MM.1S (cell line): ENCODE data around the gene ACO2.

ENCODE experiments used
- DNase-seq: peaks from one replicate; pipeline ENCODE4 v3.0.0-alpha.2; 2015
- H2AFZ ChIP-seq: fragments of 300-600 bp; sonication (generic); 2 replicates; pipeline ENCODE4 v1.6.0; 2016; ENCODE audit warnings: antibody characterized with exemption, low read length
- H3F3A ChIP-seq: fragments of 300-600 bp; sonication (generic); 2 replicates; pipeline ENCODE4 v1.6.1; 2016; ENCODE audit warnings: mild to moderate bottlenecking, antibody characterized with exemption, low read length, moderate library complexity, mixed read lengths; ENCODE audit not compliant: insufficient read depth
- H3K27ac ChIP-seq: fragments of 300-600 bp; sonication (generic); 2 replicates; pipeline ENCODE4 v1.5.1; 2016; ENCODE audit warnings: mild to moderate bottlenecking, low read length
- H3K27me3 ChIP-seq: fragments of 300-600 bp; sonication (generic); replicated peaks from 2 replicates; pipeline ENCODE4 v1.6.0; 2016; ENCODE audit warnings: low read length; ENCODE audit not compliant: insufficient read depth
- H3K36me3 ChIP-seq: fragments of 300-600 bp; sonication (generic); replicated peaks from 2 replicates; pipeline ENCODE4 v1.6.1; 2016; ENCODE audit warnings: mild to moderate bottlenecking, low read length, mixed read lengths; ENCODE audit not compliant: insufficient read depth
- H3K4me1 ChIP-seq: fragments of 300-600 bp; sonication (generic); 2 replicates; pipeline ENCODE4 v1.6.1; 2016; ENCODE audit warnings: low read length, mixed read lengths
- H3K4me2 ChIP-seq: fragments of 300-600 bp; sonication (generic); 2 replicates; pipeline ENCODE4 v1.6.0; 2016; ENCODE audit warnings: low read depth, low read length
- H3K4me3 ChIP-seq: fragments of 300-600 bp; sonication (generic); 2 replicates; pipeline ENCODE4 v1.5.1; 2016; ENCODE audit warnings: low read length, mixed read lengths
- H3K79me2 ChIP-seq: fragments of 300-600 bp; sonication (generic); 2 replicates; pipeline ENCODE4 v1.6.1; 2016; ENCODE audit warnings: mixed run types, low read length, mixed read lengths
- H3K9ac ChIP-seq: fragments of 300-600 bp; sonication (generic); 2 replicates; pipeline ENCODE4 v1.6.1; 2016; ENCODE audit warnings: low read length, mixed read lengths
- H3K9me2 ChIP-seq: fragments of 300-600 bp; sonication (generic); replicated peaks from 2 replicates; pipeline ENCODE4 v1.6.1; 2016; ENCODE audit warnings: mild to moderate bottlenecking, low read length, mixed read lengths; ENCODE audit not compliant: insufficient read depth
- H3K9me3 ChIP-seq: fragments of 300-600 bp; sonication (generic); replicated peaks from 2 replicates; pipeline ENCODE4 v1.6.1; 2016; ENCODE audit warnings: mild to moderate bottlenecking, low read length, mixed read lengths; ENCODE audit not compliant: insufficient read depth
- H4K20me1 ChIP-seq: fragments of 300-600 bp; sonication (generic); 2 replicates; pipeline ENCODE4 v1.6.1; 2016; ENCODE audit warnings: mild to moderate bottlenecking, low read length, moderate library complexity, mixed read lengths; ENCODE audit not compliant: insufficient read depth
- CTCF ChIP-seq: fragments of 300-600 bp; sonication (generic); IDR thresholded peaks from 2 replicates; pipeline ENCODE4 v1.5.1; 2016; ENCODE audit warnings: antibody characterized with exemption, low read length, mixed read lengths
- EZH2 ChIP-seq: fragments of 300-600 bp; sonication (generic); optimal IDR thresholded peaks from 2 replicates; pipeline ENCODE3; 2017; ENCODE audit warnings: low read depth, mild to moderate bottlenecking, antibody characterized with exemption, low read length, mixed read lengths
- EZH2phosphoT487 ChIP-seq: fragments of 300-600 bp; sonication (generic); IDR thresholded peaks from 2 replicates; pipeline ENCODE4 v1.6.1; 2018; ENCODE audit warnings: antibody characterized with exemption, low read length

The ACO2 gene

DNA sequence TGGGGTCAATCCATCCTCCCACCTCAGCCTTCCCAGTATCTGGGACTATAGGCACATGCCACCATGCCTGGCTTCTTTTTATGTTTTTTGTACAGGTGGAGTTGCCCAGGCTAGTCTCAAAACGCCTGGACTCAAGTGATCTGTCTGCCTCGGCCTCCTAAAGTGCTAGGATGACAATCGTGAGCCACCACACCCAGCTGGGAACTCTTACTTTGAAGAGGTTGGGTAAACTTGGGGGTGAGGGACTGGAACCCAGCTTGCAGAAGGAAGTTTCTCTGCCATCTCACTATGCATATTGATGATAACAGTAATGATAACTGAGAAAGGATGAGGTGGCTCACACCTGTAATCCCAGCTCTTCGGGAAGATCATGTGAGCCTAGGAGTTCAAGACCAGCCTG, 35.9 kb downstream of the ACO2 start:
- Histone ChIP-seq H3K79me2 (peaks cover 84% of the 10 kb centered on the region), H3K9ac (no peak overlapping the region), H4K20me1 (0 out of 2 replicates have a peak, but pooled peaks cover 8% of the 10 kb centered on the region), H3K4me2 (no peak overlapping the region), H3K9me2 (no peaks in the 10 kb centered on the region), H3K9me3 (no peaks in the 10 kb centered on the region), H3K27ac (no peak overlapping the region), H3K4me1 (no peaks in the 10 kb centered on the region), H3K36me3 (peaks cover 5% of the 10 kb centered on the region), H3F3A (no peaks in the 10 kb centered on the region; the same call in 1 of the 2 replicates), H3K27me3 (no peaks in the 10 kb centered on the region), H2AFZ (no peak overlapping the region), H3K4me3 (no peak overlapping the region)
- DNase-seq = no peak
- TF ChIP-seq EZH2phosphoT487 (no peak), CTCF (no peak), EZH2 (no peak)

GRCh38 chr22:41505511-41506220, 36.7 kb downstream of the ACO2 start:
- H3K9ac ChIP-seq = no peak overlapping the region
- H3K79me2 ChIP-seq = peaks cover 86% of the 10 kb centered on the region
- H3K9me2 ChIP-seq = no peaks in the 10 kb centered on the region
- H4K20me1 ChIP-seq = 0 out of 2 replicates have a peak, but pooled peaks cover 8% of the 10 kb centered on the region
- DNase-seq = no peak
- peaks cover 5% of the 10 kb centered on the region for H3K36me3 ChIP-seq
- no peak overlapping the region for H2AFZ ChIP-seq
- H3K4me1 ChIP-seq = no peaks in the 10 kb centered on the region
- no peaks in the 10 kb centered on the region for H3K27me3 ChIP-seq
- H3K9me3 ChIP-seq = no peaks in the 10 kb centered on the region
- no peak overlapping the region for H3K4me2 ChIP-seq
- no peaks in the 10 kb centered on the region; the same call in 1 of the 2 replicates for H3F3A ChIP-seq
- no peak overlapping the region for H3K4me3 ChIP-seq
- TF ChIP-seq CTCF (no peak), EZH2phosphoT487 (no peak), EZH2 (no peak)
- no peak overlapping the region for H3K27ac ChIP-seq

- TF ChIP-seq CTCF (no peak), EZH2phosphoT487 (no peak), EZH2 (no peak)
- Histone ChIP-seq H3K9ac (no peak overlapping the region), H4K20me1 (0 out of 2 replicates have a peak, but pooled peaks cover 8% of the 10 kb centered on the region), H2AFZ (no peak overlapping the region), H3K9me3 (no peaks in the 10 kb centered on the region), H3K27ac (no peak overlapping the region), H3K9me2 (no peaks in the 10 kb centered on the region), H3F3A (no peaks in the 10 kb centered on the region), H3K79me2 (peaks cover 74% of the 10 kb centered on the region), H3K4me3 (no peak overlapping the region), H3K4me1 (no peaks in the 10 kb centered on the region), H3K27me3 (no peaks in the 10 kb centered on the region), H3K36me3 (peaks cover 3% of the 10 kb centered on the region), H3K4me2 (no peak overlapping the region)
- DNase-seq = no peak
Measured at GRCh38 chr22:41507330-41508063, 38.6 kb downstream of the ACO2 start.
